Left lung (tissue), 10 donors: Measurements from ENCODE around the gene TRPM5. TPM values are rescaled to one million over a fixed set of nuclear protein-coding genes. Genes with fewer than 3 reads are reported as not detected.

Source experiments
- ATAC-seq: fragments of 200-7000 bp; cut with Tn5 transposase; one replicate; pipeline ENCODE4 v1.9.1; 2020; ENCODE audit warnings: moderate library complexity
- DNase-seq, 4 donors: peaks; one replicate each; pipeline ENCODE4 v3.0.0-alpha.2; 2013 to 2020
- H3K27ac ChIP-seq, 2 donors: fragments of 200-600 bp; sonication (generic) in 1 of 2; one replicate each; pipeline versions ENCODE4 v1.5.0 to v1.8.0; 2020 to 2021
- H3K27me3 ChIP-seq, 2 donors: fragments of 200-600 bp; sonication (generic) in 1 of 2; one replicate each; pipeline versions ENCODE4 v1.5.0 to v1.8.0; 2020 to 2021
- H3K36me3 ChIP-seq, 2 donors: fragments of 200-600 bp; sonication (generic) in 1 of 2; one replicate each; pipeline versions ENCODE4 v1.5.0 to v1.8.0; 2020 to 2021
- H3K4me1 ChIP-seq, 2 donors: fragments of 200-600 bp; one replicate each; pipeline ENCODE4 v1.8.0; 2021
- H3K4me3 ChIP-seq, 2 donors: fragments of 200-600 bp; sonication (generic) in 1 of 2; one replicate each; pipeline versions ENCODE4 v1.5.0 to v1.8.0; 2020 to 2021; ENCODE audit warnings: mild to moderate bottlenecking in 1 of 2
- H3K9me3 ChIP-seq, 2 donors: fragments of 200-600 bp; sonication (generic) in 1 of 2; one replicate each; pipeline versions ENCODE4 v1.5.0 to v1.8.0; 2020 to 2021
- CTCF ChIP-seq, 2 donors: fragments of 200-600 bp; sonication (generic) in 1 of 2; IDR thresholded peaks; one replicate each; pipeline versions ENCODE4 v1.5.0 to v1.8.0; 2021; ENCODE audit warnings: antibody characterized with exemption in 2 of 2
- intact Hi-C, 2 donors: fragments of 100-400 bp; cut with DNase I; formaldehyde crosslinking; loops; one replicate each; pipeline versions ENCODE4 v1.11.2 to v1.14.2; 2022
- polyA plus RNA-seq, 6 donors: library from polyadenylated mRNA; unstranded; fragments of 120-200 nt; gene quantifications; one replicate each; pipeline ENCODE4 v1.2.1, GENCODE V29; 2013; ENCODE audit not compliant: insufficient read length in 6 of 6
- total RNA-seq, 2 donors: library from RNA; stranded (reverse); fragmentation: NEBNext Ultra II Directional; extraction: Animal tissue kit (Norgen Biotek cat#: 25700); gene quantifications; one replicate each; pipeline ENCODE4 v1.2.1, GENCODE V29; 2021
- donor health status: DM: no; HTN: yes; CAD: no.
- donor health status: DM: no; HTN: no; CAD: no.

The TRPM5 gene
- total and polyA plus RNA-seq, 8 donors: 0.14 to 0.40 (median 0.31) TPM; not detected in 2

DNA sequence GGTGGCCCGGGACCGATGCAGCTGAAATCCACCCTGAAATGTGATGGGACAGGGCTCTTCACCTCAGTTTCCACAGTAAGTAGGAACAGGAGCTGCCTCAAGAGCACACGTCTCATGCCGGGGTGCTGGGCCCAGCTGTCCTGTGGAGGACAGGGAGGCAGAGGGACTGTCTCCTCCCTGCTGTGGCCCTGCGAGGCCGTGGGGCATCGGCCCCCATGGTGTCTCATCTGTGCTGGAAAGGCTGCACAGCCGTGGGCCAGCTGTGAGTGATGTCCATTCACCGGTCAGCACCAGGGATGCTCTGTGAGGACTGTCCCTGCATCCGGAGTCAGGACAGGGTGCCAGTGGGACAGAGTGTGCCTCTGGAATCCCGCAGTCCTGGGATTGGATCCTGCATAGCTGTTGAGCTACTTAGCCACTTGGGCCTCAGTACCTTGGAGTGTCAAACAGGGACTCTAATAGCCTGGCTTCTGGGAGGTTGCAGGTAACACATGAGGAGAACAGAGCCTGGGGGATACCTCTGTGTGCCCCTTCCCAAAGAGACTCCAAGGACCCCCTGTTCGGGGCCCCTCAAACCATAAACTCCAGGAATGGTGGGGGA, 16.5 kb downstream of the TRPM5 start:
- Histone ChIP-seq H3K9me3 (no peaks in the 10 kb centered on the region), H3K4me1 (no peaks in the 10 kb centered on the region), H3K27ac (no peak overlapping the region), H3K4me3 (no peak overlapping the region), H3K27me3 (no peaks in the 10 kb centered on the region), H3K36me3 (no peaks in the 10 kb centered on the region)
- DNase-seq (peak in 1 of 4 donors; percentile 65), ATAC-seq (no peak)
- no peak for TF ChIP-seq CTCF (IDR thresholded peaks at IDR 0.05)
- intact Hi-C loops: loop anchor here (2.0 to 10.0 kb wide), 4 partner anchors 99 to 459 kb away; partner anchors contain the start of gene CDKN1C (in 1 of the 2)

GRCh38 chr11:2426826-2427521, 17.3 kb downstream of the TRPM5 start:
- Histone ChIP-seq H3K9me3 (no peaks in the 10 kb centered on the region), H3K4me3 (no peak overlapping the region), H3K36me3 (no peaks in the 10 kb centered on the region), H3K27me3 (peaks cover 0 to 6% of the 10 kb centered on the region in 2 donors), H3K27ac (no peak overlapping the region), H3K4me1 (no peaks in the 10 kb centered on the region)
- peak in 1 of 4 donors; percentile 81 for DNase-seq
- intact Hi-C loops: loop anchor here (2.0 to 10.0 kb wide), 4 partner anchors 100 to 460 kb away; partner anchors contain the start of gene CDKN1C (in 1 of the 2)
- peak; percentile 83 for ATAC-seq
- no peak for TF ChIP-seq CTCF (IDR thresholded peaks at IDR 0.05)

- Histone ChIP-seq H3K36me3 (no peaks in the 10 kb centered on the region), H3K4me1 (no peaks in the 10 kb centered on the region), H3K4me3 (no peak overlapping the region), H3K27ac (no peak overlapping the region), H3K27me3 (peaks cover 0 to 12% of the 10 kb centered on the region in 2 donors), H3K9me3 (no peaks in the 10 kb centered on the region)
- intact Hi-C loops: loop anchor here (2.0 to 10.0 kb wide), 4 partner anchors 101 to 461 kb away; partner anchors contain the start of gene CDKN1C (in 1 of the 2)
- ATAC-seq: no peak
- TF ChIP-seq CTCF (IDR thresholded peaks at IDR 0.05): no peak
- DNase-seq: peak in 1 of 4 donors; percentile 73
Observed at GRCh38 chr11:2426221-2426620, 18.1 kb downstream of the TRPM5 start.

DNA sequence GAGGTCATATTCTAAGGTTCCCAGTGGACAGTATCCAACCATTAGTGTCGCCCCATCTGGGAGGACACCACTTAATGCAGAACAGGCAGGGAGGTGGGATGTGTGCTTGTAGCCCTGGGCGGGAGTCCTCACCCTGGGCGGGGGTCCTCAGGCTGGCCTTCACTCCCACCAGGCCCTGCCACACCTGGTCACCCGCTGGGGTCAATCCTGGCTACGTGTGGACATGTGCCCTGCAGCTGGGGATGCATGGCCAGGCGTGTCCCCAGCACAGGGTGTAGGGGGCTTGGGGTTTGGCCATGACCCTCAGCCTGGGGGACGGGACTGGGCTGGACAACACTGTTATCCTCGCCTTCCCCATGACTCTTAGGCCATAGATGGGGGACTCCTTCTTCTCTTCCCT, 18.8 kb downstream of the TRPM5 start:
- Histone ChIP-seq H3K36me3 (no peaks in the 10 kb centered on the region), H3K27ac (no peak overlapping the region), H3K9me3 (no peaks in the 10 kb centered on the region), H3K4me1 (peaks cover 0 to 5% of the 10 kb centered on the region in 2 donors), H3K4me3 (no peak overlapping the region), H3K27me3 (peaks cover 0 to 16% of the 10 kb centered on the region in 2 donors)
- TF ChIP-seq CTCF (IDR thresholded peaks at IDR 0.05): no peak
- DNase-seq: peak in 1 of 4 donors; percentile 64
- ATAC-seq: no peak
- intact Hi-C loops: loop anchor here (5.0 to 10.0 kb wide), 3 partner anchors 102 to 462 kb away; partner anchors contain the start of gene CDKN1C (in 1 of the 2)
